CD4-positive, alpha-beta T cell treated with Interleukin-6 for 4 hours (primary cell): ENCODE data around the gene GRK5.

Experiments
- DNase-seq: peaks from one replicate; pipeline ENCODE4 v3.0.0-alpha.2; 2020; ENCODE audit warnings: mixed read lengths

Gene GRK5

DNA sequence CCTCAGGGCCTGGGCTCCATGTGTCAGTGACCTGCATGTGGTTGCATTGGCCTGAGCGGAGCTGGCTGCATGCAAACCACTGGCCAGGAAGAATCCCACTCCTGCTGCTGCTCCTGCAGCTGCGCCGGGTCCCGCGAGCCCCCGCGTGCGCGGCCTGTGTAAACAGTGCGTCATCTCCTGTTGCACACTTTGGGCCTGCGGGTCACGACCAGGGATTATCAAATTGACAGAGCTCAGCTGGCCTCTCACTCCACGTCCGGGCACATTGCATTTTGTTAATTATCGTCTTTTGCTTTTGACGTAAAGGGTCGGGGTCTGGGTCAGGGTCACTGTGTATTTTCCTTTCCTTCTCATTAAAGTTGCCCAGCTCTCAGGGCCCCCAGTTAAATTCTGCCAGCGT, 202.5 kb downstream of the GRK5 start:
- DNase-seq: no peak

DNA sequence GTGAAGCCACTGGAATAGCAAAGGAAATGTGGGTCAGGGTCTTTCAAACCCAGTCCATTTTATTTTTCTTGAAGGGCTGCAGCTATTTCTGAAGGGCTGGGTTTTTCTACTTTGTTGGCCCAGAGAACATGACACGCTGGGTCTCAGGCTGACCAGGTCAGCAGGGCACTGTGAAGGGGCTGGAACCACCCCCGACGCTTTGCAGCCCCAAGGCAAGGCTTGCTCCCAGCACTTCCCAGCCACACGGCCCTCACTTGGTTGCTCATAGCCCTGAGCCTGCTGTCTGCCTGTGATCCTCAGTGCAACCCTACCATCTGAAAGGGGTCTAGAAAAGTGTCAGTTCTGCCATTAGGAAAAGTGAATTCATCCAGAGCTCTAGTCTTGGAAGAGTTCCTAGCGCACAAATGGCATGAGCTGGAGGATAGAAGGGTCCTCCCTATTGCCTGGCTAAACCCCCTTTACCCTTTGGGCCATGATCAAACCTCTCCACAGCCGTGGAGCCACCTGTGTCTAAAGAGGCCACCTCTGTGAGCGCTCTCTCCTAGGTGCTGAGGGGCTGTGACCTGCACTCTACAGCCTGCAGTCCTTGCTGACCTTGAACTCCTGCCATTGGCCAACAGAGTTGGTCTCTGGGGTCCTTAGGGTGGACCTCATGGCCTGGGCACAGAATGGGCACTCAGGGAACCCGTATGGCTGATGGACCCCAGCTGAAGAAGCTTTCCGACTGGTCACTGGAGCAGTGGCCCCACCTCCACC, 203.2 kb downstream of the GRK5 start:
- DNase-seq: no peak

DNA sequence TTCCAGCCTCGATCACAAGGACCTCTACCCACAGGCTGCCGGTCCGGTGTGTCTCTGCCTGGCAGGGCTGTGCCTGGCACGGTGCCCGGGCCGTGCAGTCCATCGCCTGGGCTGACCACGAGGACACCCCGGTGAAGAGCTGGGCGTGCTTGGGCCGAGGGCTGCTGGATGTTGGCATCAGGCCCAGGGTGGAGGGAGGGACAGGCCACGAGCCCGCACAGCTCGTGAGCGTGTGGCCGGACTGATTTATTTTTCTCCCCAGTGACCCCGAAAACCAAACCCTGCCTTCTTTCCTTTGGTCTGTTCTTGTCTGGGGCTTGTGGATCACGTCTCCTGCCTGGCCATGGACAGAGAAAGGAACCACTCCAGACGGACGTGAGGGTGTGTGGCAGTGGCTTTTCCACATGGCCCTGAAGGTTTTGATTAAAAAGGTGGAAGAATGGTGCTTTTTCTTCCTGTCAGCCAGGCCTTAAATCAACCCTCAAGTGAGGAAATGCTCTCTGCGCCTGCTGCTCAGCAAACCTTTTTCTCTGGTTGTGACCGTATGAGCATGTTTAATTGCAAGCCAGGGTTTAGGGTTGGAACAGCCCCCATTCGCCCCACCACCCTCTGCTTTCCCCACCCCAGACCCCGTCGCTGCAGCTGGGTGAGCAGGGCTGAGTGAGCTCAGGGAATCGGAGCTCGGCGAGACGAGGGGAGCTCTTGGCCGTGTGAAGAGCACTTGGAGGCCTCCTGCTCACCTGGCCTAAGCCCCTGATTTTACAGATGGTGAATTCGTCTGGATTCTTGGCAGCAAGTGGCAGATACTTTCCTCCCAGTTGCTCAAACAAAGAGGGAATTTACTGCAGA, 205.1 kb downstream of the GRK5 start:
- DNase-seq: no peak

DNA sequence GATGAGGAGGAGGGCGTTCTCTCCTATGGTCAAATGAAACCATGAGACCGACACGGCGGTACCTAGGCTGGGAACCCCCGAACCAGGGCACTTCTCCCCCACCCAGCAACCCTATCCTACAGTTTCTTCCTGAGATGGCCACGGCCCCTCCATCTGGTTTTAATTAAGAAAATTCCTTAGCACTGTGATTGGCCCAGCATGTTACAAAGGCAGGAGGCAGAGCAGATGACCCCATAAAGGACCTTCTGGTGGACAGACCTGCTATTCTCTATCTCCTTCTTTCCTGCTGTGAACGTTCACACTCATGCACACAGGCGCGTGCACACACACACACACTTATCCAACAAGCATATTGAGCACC, 205.7 kb downstream of the GRK5 start:
- no peak for DNase-seq

DNA sequence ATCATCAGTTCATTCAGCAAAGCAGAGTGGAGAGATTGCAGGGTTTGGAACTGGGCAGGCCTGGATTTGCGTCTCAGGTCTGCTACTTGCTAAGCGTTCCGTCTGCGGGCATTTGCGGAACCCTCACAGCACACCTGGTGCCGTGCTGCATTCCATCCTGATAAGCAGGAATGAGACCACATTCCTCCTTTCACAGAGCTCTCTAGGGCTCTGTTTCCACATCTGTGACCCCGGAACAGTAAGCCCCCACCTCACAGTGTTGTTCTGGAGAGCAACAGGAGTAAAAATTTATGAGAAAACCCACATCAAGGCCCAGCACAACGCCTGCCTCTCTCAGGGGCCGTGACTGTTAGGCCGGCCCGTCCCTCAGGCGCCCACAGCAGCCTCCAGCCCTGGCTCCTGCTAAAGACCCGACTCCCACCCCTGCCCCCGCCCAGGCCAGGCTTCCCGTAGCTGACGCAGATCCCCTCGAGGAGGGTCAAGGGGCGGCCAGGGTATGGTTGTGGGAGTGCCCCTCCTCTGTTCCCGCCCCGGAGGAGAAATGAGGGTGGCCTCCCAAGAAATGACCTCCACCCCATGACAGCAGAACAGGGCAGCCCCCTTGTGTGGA, 206.2 kb downstream of the GRK5 start:
- peak; percentile 1 for DNase-seq

DNA sequence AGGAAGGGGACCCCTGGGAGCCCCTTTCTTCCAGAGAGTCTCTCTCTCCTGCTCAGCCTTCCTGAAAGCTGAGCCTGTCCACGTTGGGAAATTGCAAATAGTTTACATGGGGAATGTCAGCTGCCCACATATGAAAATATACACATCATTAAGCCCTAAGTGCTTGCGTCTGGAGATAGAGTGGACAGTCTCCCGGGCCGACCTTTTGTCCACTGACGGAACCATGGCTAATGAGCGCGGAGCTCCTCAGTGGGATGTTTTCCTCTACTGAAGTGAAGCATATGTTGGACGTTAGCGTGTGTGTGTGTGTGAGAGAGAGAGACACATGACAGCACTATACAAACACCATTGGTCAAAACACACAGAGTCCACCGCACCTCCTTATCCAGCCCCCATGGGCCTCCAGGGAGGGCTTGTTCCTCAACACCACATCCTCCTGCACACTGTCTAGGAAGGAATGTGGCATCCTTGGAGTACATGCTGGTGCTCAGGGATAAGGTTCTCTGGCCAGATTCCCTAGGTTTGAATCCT, 206.8 kb downstream of the GRK5 start:
- DNase-seq: no peak

DNA sequence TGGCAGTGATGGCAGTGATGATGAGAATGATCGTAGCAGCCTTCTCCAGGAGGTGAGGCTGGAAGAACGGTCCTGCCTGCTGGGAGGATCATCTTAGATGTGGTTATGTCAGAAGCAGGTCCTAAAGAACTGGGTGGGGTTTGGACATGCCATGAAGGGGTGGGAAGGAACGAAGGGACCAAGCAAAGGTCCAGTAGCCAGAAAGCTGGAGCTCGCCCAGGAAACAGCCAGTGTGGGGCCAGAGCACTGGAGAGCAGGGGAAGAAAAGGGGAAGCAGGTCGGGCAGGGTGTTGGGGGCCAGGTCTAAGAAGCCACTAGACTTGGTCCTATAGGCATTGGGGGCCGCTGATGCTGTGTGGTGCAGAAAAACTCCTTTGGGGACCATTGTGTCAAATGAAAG, 207.8 kb downstream of the GRK5 start:
- no peak for DNase-seq

DNA sequence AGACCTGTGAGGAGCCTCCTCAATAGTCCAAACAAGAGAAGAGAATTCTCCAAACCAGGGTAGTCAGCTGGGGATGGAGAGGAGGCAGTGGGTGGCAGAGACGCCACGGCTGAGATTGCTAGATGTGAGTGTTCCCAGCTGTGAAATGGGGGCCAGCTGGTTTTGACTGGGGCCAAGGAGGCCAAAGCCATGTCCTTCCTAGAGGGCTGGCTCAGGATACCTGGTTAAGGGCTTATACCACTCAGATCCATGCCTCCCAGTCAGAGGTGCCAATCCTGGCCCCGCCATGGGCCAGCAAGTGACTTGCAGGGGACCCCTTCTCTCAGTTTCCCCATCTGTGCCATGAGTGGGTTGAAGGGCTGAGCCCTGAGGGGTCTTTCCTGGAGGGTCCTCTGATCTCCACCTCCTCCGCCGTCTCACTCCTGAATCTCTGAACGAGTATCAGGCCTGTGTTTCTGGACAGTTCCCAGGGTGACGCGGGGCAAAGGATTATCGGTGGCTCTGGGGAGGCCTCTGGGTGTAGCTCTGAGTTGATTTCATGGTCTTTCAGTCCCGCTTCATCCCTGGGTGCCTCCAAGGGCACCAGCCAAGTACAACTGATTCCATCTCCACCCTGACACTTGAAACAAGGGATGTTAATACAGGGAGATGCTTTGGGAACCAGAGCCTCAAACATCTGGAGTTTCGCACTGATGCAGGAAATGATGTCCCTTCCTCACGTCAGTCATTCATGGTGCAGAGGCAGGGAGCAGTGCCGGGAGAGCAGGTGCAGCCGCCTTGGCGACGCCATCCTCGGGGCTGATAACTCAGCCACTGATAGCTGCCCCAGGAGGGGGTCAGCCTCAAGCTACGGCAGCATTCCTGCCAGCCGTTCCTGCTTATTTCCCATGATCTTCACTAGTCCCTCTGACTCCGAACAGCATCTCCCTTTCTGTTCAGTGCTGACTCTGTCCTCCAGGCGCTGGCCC, 208.4 kb downstream of the GRK5 start:
- DNase-seq: no peak

DNA sequence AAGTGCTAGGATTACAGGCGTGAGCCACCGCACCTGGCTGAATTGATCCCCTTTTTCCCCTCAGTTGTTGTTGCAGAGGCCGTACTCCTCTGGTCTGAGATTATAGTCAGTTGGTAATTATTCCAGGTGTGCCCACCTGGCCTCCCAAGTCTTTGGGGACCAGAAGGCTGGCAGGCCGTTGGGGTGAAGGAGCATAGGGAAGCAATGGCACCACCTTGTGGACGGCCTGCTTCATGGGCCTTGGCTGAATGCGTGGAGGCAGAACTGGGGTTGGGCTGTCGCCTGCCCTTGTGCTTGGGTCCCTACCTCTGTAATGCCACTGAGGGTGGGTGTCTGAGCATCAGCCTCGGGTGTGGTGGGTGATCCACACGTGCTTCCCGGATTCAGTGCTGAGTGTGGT, 209.5 kb downstream of the GRK5 start:
- DNase-seq: peak; percentile 78

DNA sequence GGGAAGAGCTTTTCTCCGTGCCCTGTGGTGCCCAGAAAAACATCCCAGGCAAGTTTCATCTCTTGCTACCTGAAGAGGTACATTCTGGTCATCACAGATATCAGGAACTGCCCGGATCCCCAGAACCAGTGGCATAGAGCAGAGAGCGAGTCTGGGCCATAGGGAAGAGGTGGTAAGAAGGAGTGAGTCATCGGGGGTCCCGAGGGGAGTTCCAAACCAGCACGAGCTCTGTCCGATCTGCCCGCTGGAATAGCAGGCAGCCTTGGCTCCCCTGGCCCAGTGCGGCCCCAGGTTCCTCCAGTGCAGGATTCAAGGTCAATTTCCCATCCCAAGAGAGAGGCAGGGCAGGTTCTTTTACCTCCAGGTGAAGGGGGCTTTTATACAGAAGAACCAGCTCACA, 210.5 kb downstream of the GRK5 start:
- DNase-seq: no peak

DNA sequence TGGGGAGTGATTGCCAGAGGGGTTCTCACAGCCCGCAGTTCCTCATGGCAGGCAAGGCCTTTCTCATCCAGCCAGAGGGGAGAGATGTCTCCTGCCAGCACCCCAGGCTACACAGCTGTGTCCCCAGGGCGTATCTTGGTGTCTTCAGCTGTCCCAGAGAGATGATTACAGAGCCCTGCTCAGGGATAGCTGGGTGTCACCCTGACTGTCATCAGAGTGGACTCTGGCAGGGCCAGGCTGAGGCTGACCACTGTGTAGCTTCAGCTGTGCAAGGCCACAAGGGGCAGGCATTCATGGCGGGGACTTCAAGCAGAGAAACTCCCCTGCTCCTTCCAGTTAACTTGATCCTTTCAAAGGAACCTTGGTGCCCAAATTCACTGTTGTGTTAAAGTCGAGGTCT, 211.0 kb downstream of the GRK5 start:
- DNase-seq: no peak

DNA sequence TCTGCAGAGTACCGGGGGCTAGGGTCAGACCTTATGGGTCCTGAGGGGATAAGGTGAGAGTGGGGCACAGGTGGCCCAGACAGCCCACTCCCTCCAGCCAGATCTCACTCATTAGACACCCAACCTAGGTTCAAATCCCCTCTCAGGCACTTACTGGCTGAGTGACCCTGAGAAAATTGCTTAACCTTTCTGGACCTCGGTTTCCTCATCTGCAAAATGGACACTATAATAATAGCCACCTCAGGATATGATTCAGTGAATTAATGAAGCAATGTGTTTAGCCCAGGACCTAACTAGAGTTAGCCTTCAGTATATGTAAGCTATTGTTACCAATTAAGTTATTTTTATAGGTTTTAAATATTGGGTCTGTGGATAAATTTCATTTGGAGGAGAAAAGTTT, 212.6 kb downstream of the GRK5 start:
- no peak for DNase-seq

DNA sequence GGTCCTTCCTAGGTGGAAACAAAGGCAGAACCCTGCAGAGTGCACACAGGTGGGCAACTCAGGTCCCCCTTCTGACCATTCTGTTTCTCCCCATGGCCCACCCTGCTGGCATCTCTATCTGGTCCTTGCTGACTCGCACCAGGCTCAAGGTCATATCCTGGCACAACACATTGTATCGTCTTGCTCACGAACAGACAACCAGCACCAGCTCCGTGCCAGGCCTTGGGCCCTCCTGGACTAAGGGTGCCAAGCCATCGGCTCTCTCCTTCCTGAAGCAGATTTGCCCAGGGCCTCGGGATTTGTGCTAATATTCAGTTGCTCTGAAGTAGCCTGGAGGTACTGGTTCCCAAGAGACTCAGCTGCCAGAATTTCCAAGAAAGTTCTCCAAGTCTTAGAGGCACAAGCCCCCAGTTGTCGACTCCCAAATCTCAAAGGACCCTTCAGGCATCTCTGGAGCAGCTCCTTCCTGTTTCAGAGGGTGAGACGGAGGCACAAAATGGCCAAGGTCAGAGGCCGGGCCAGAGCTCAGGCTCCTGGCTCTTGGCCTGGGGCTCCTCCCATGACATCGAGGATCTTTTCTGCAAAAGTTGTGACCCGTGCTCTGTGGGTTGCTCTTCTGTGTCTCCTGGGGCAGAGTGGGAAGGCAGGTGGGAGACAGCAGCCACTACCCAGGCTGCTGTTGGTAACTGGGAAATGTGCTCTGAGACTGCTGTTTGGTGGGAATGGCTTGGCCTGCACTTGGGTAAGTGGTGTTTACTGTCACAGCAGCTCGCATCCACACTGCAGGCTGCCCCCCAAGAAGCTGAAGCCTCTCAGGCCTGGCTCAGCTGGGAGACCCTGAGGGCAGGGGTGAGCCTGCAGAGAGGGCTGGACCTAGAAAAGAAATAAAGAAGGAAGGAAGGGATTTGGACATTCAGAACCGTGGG, 213.8 kb downstream of the GRK5 start:
- no peak for DNase-seq

DNA sequence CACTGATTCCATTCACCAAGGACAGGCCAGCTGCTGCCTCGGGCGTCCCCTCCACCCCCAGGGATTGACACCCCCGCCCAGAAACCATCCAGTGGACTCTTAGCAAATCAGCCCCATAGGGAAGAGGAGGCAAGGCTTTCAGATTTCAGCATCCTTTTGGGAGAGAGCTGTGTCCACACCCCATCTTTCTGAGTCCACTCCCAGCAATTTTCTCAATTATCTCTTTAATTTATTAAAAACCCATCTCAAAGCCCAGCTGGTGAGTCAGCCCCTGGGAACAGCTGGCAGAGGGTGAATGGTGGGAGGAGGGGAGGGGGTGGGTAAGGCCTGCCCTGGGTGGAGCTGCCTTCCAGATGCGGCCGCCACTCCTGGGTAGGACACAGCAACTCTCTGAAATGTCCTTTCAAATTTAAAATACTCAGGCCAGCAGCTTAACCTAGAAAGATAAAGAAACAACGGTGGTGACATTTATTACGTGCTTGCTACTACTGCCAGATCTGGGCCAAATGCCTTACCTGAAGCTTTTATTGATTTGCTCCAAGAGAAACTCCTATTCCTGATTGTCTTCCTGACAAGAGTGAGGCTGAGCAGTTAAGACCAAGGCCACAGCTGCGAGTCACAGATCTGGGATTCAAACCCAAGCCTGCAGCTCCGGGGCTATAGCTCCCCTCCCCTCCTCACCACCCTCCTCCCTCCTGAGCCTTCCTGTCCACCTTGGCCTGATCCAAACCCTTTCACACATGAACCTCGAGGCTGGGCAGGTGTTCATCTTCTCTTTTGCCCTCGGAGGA, 214.7 kb downstream of the GRK5 start:
- DNase-seq: no peak

DNA sequence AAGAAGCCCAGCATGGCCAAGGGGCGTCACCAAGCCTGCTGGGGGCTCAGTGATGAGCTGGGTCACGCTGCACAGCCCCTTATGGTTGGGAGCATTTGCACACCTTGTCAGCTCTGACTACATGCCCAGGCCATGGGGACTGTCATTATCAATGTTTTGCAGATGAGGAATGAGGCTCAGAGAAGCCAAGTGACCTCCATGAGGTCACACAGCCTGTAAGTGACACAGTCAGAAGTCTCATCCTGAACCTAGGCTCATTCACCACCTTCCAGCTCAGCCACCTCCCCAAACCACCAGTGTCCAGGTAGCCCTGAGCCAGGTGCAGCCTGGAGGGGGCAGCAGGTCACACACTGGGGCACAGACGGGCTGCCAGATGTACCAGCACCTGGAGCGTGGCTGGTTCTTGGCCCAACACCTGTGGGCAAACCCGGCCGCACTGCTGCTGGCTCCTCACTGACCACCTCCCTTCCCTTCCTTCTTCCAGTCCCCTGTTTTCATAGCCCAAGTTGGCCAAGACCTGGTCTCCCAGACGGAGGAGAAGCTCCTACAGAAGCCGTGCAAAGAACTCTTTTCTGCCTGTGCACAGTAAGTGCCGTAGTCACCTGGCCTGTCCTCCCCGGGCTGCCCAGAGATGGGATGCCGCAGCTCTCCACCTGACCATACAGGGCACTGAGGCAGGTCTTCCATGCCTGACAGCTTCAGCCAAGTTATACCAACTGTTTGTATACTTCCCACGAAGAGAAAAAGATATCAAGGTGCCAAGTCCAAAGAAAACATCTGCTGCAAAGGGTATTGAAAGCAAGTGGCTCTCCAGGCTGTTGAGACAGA, 215.5 kb downstream of the GRK5 start:
- DNase-seq: no peak

DNA sequence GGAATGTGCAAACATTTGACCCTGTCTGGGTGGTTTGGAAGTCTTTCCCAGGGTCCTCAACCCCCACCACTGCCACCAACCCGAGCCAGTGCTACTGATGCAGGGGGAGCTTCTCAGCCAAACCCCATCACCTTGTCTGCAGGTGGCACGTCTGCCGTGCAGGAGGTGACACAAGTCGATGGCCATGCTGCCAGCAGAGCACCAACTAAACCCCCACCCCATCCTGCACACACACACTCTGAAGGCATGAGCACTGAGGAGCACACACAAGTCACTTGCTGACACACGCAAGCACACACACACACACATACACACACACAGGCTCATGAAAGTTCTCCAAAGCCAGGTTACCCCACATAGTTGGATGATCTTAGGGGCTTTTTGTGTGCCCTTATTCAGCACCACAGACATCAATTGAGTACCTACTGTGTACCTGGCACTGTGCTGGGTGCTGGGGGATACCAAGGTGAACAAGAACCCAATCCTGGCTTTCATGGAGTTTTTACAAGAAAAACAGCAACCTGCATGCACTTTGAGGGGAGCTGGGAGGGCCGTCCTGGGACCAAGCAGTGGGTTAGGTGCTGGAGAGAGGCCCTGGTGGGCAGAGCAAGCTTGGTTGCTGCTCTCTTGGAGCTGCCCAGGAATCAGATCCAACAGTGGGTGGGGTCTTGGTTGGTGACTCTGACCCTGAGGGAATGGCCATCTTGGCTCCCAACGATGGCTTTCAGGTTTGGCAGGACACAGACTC, 216.3 kb downstream of the GRK5 start:
- no peak for DNase-seq

DNA sequence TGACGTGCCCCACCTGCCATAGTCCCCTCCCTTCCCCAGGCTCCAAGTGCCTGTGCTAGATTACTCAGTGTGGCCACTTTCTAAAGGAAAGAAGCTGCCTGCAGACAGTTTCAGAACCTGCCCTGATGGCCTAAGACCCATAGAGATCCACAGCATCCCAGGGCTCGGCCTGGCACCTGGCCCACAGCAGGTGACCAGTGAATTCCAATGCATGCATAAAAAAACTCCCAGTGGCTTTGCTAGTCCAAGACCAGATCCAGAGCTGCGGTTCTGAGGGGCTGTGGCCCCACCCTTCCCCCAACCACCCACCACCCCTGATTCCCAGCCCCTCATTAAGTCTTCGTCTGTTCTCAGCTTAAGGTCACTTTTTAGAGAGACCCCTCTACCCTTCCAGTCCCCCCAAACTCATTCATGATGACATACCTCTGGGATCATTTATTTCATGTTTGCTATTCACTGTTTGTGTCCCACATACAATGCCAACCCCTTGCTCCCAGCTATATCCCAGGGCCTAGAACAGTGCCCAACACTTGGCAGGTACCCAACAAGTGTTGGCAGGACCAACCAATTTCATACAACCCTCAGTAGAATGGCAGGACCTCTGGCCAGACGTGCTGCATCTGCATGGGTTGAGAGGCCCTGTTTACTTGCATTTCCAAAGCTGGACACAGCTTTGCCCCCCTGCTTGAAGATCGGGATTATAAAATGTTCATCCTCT, 217.0 kb downstream of the GRK5 start:
- DNase-seq: no peak
